Measurements from ENCODE around the gene KCNH5.

The KCNH5 gene

GRCh38 chr14:63045234-63045611 is at the start of gene KCNH5:
Gene KCNH5, minus strand, starts transcription at chr14:63045458. Its CDS starts 272 bp downstream, at chr14:63045186.
- peak; percentile 17 to 40 for DNase-seq

- DNase-seq = no peak
Observed at GRCh38 chr14:63091394-63091996, 46.2 kb upstream of the KCNH5 start.

- no peak for DNase-seq
Observed at GRCh38 chr14:63088865-63089264, 43.6 kb upstream of the KCNH5 start.

GRCh38 chr14:63078569-63078968 is 33.3 kb upstream of the KCNH5 start:
- DNase-seq = no peak

GRCh38 chr14:63076488-63076887 is 31.2 kb upstream of the KCNH5 start:
- DNase-seq = no peak

GRCh38 chr14:63055631-63056030 is 10.4 kb upstream of the KCNH5 start:
- no peak for DNase-seq

- DNase-seq = no peak
Observed at GRCh38 chr14:63051992-63052391, 6.7 kb upstream of the KCNH5 start.

- DNase-seq = no peak
Observed at GRCh38 chr14:63051301-63051700, 6.0 kb upstream of the KCNH5 start.

GRCh38 chr14:63050694-63051093 is 5.4 kb upstream of the KCNH5 start:
- DNase-seq = no peak

GRCh38 chr14:63046339-63047268 is 1.3 kb upstream of the KCNH5 start:
- no peak for DNase-seq

GRCh38 chr14:63045612-63046320 is 508 bp upstream of the KCNH5 start:
- peak in 1 of 2 donors; percentile 4 for DNase-seq

GRCh38 chr14:63039866-63040265 is 5.4 kb downstream of the KCNH5 start:
- no peak for DNase-seq

GRCh38 chr14:63032641-63033040 is 12.6 kb downstream of the KCNH5 start:
- DNase-seq = no peak

GRCh38 chr14:63032076-63032475 is 13.2 kb downstream of the KCNH5 start:
- no peak for DNase-seq

GRCh38 chr14:63030113-63030512 is 15.1 kb downstream of the KCNH5 start:
- DNase-seq = no peak

- DNase-seq = no peak
Observed at GRCh38 chr14:63027719-63028118, 17.5 kb downstream of the KCNH5 start.

GRCh38 chr14:63026491-63026890 is 18.8 kb downstream of the KCNH5 start:
- no peak for DNase-seq

- DNase-seq = no peak
Observed at GRCh38 chr14:63014621-63015020, 30.6 kb downstream of the KCNH5 start.

- DNase-seq = no peak
Observed at GRCh38 chr14:63012171-63012570, 33.1 kb downstream of the KCNH5 start.

GRCh38 chr14:63011623-63012022 is 33.6 kb downstream of the KCNH5 start:
- no peak for DNase-seq

- DNase-seq = no peak
Observed at GRCh38 chr14:63009495-63009894, 35.8 kb downstream of the KCNH5 start.

GRCh38 chr14:63006531-63006930 is 38.7 kb downstream of the KCNH5 start:
- DNase-seq = no peak

- no peak for DNase-seq
Observed at GRCh38 chr14:62994096-62994495, 51.2 kb downstream of the KCNH5 start.

- no peak for DNase-seq
Observed at GRCh38 chr14:62988967-62989366, 56.3 kb downstream of the KCNH5 start.
